Smooth muscle cell (in vitro differentiated cells): ENCODE data around the gene LGALS16. TPM values are rescaled to one million over a fixed set of nuclear protein-coding genes. Genes with fewer than 3 reads are reported as not detected.

Experiments used
- DNase-seq: peaks from one replicate; lab custom pipeline; 2025; ENCODE audit not compliant: unreplicated experiment; lab: John Stamatoyannopoulos, UW
- H2AFZ ChIP-seq: fragments of 200-600 bp; sonication (generic); 2 replicates; pipeline ENCODE4 v1.6.0; 2016; ENCODE audit warnings: antibody characterized with exemption, low read depth, mild to moderate bottlenecking
- H3F3A ChIP-seq: fragments of 200-600 bp; sonication (generic); 2 replicates; pipeline ENCODE4 v1.6.0; 2017; ENCODE audit warnings: antibody characterized with exemption, low read depth
- H3K27ac ChIP-seq: fragments of 200-600 bp; sonication (generic); 2 replicates; pipeline ENCODE4 v1.5.1; 2016; ENCODE audit warnings: low read depth, mild to moderate bottlenecking
- H3K27me3 ChIP-seq: fragments of 200-600 bp; sonication (generic); 2 replicates; pipeline ENCODE4 v1.6.1; 2016; ENCODE audit warnings: low read depth, mild to moderate bottlenecking
- H3K36me3 ChIP-seq: fragments of 200-600 bp; sonication (generic); 2 replicates; pipeline ENCODE4 v1.5.1; 2016; ENCODE audit warnings: low read depth
- H3K4me1 ChIP-seq: fragments of 200-600 bp; sonication (generic); 2 replicates; pipeline ENCODE4 v1.5.1; 2016; ENCODE audit warnings: low read depth
- H3K4me2 ChIP-seq: fragments of 200-600 bp; sonication (generic); 2 replicates; pipeline ENCODE4 v1.6.0; 2016; ENCODE audit warnings: mild to moderate bottlenecking
- H3K4me3 ChIP-seq: fragments of 200-600 bp; sonication (generic); 2 replicates; pipeline ENCODE4 v1.5.1; 2016; ENCODE audit warnings: mild to moderate bottlenecking
- H3K79me2 ChIP-seq: fragments of 200-600 bp; sonication (generic); 2 replicates; pipeline ENCODE4 v1.6.0; 2016; ENCODE audit warnings: low read depth, mild to moderate bottlenecking
- H3K9ac ChIP-seq: fragments of 200-600 bp; sonication (generic); 2 replicates; pipeline ENCODE4 v1.6.0; 2016; ENCODE audit warnings: low read depth
- H3K9me3 ChIP-seq: fragments of 200-600 bp; sonication (generic); replicated peaks from 2 replicates; pipeline ENCODE4 v1.5.1; 2016; ENCODE audit warnings: low read depth
- H4K20me1 ChIP-seq: fragments of 200-600 bp; sonication (generic); 2 replicates; pipeline ENCODE4 v1.6.0; 2016; ENCODE audit warnings: low read depth
- CTCF ChIP-seq: fragments of 200-600 bp; sonication (generic); IDR thresholded peaks from 2 replicates; pipeline ENCODE4 v1.5.1; 2017; ENCODE audit warnings: borderline replicate concordance, mild to moderate bottlenecking, antibody characterized with exemption; ENCODE audit not compliant: insufficient read depth, poor library complexity, severe bottlenecking
- WGBS: methylation state at CpG from one replicate; pipeline ENCODE4 v1.1.7; 2016; ENCODE audit warnings: low lambda C conversion rate; 5-methylcytosine and 5-hydroxymethylcytosine counted together
- polyA plus RNA-seq: library from polyadenylated mRNA; unstranded; fragments of >200 nt; fragmentation: Nextera tagmentation; extraction: Ambion mirVana; gene quantifications from 2 replicates; pipeline ENCODE4 v1.2.1, GENCODE V29; 2016
- total RNA-seq: library from RNA; depleted of rRNA; stranded (reverse); fragments of >200 nt; gene quantifications from 2 replicates; pipeline ENCODE4 v1.2.3, GENCODE V29; 2014

LGALS16 gene
- total and polyA plus RNA-seq, 2 experiments from 2014 or later, result not detected

DNA sequence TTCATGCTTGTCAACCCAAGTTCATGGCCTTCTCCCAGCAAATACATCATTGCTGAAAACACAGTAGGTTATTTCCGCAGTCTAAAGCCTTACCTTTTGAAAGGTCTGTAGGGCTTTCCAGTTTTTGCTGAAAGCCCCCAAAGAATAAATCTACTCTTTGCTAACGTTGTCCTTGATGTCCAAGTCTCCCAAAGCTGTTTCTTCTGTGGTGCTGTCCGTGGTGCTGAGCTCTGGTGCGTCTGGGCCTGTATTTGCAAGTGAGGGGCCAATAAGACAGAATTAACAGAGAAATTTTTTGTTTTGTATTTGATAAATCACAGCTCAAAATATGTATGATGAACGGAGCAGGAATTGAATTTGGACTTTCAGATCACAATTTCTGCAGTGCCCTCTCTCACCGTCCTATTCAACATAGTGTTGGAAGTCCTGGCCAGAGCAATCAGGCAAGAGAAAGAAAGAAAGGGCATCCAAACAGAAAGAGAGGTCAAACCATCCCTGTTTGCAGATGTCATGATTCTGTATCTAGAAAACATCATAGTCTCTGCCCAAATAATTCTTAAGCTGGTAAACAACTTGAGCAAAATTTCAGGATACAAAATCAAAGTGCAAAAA lies 9.8 kb upstream of the LGALS16 start:
- Histone ChIP-seq H3K27ac (no peak overlapping the region), H3K4me1 (no peaks in the 10 kb centered on the region), H3K27me3 (no peaks in the 10 kb centered on the region), H4K20me1 (no peaks in the 10 kb centered on the region), H3K9ac (no peak overlapping the region), H3K4me2 (no peak overlapping the region), H3K36me3 (no peaks in the 10 kb centered on the region), H2AFZ (no peak overlapping the region), H3K9me3 (no peaks in the 10 kb centered on the region), H3K4me3 (no peak overlapping the region), H3K79me2 (no peaks in the 10 kb centered on the region), H3F3A (no peaks in the 10 kb centered on the region)
- 34% methylated on average over 6 of the region's 6 CpGs for WGBS
- no peak for DNase-seq
- TF ChIP-seq CTCF, result no peak

DNA sequence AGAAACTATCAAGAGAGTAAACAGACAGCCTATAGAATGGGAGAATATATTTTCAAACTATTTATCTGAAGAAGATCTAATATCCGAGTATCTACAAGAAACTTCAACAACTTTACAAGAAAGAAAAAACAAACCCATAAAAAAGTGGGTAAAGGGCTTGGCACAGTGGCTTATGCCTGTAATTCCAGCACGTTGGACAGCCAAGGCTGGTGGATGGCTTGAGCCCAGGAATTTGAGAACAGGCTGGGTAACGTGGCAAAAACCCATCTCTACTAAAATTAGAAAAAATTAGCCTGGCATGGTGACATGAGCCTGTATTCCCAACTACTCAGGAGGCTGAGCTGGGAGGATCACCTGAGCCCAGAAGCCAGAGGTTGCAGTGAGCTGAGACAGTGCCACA lies 7.8 kb upstream of the LGALS16 start:
- WGBS, result 61% methylated on average over 3 of the region's 3 CpGs
- H2AFZ ChIP-seq, result no peak overlapping the region
- no peaks in the 10 kb centered on the region for H3F3A ChIP-seq
- H4K20me1 ChIP-seq, result no peaks in the 10 kb centered on the region
- H3K9ac ChIP-seq, result no peak overlapping the region
- H3K79me2 ChIP-seq, result no peaks in the 10 kb centered on the region
- no peak for TF ChIP-seq CTCF
- no peaks in the 10 kb centered on the region for H3K27me3 ChIP-seq
- H3K36me3 ChIP-seq, result no peaks in the 10 kb centered on the region
- H3K9me3 ChIP-seq, result no peaks in the 10 kb centered on the region
- DNase-seq, result no peak
- H3K4me3 ChIP-seq, result no peak overlapping the region
- H3K4me1 ChIP-seq, result no peaks in the 10 kb centered on the region
- H3K4me2 ChIP-seq, result no peak overlapping the region
- H3K27ac ChIP-seq, result no peak overlapping the region

- no peaks in the 10 kb centered on the region for H3K9me3 ChIP-seq
- H3K4me1 ChIP-seq, result no peaks in the 10 kb centered on the region
- no peaks in the 10 kb centered on the region for H3K27me3 ChIP-seq
- H2AFZ ChIP-seq, result no peak overlapping the region
- no peaks in the 10 kb centered on the region for H3K79me2 ChIP-seq
- no peak overlapping the region for H3K9ac ChIP-seq
- H3F3A ChIP-seq, result no peaks in the 10 kb centered on the region
- no peak for DNase-seq
- H3K4me3 ChIP-seq, result no peak overlapping the region
- H3K27ac ChIP-seq, result no peak overlapping the region
- TF ChIP-seq CTCF, result no peak
- 76% methylated on average over 4 of the region's 4 CpGs for WGBS
- no peaks in the 10 kb centered on the region for H3K36me3 ChIP-seq
- no peak overlapping the region for H3K4me2 ChIP-seq
- H4K20me1 ChIP-seq, result no peaks in the 10 kb centered on the region
These were observed 4.1 kb downstream of the LGALS16 start for GRCh38 chr19:39659791-39660190.

DNA sequence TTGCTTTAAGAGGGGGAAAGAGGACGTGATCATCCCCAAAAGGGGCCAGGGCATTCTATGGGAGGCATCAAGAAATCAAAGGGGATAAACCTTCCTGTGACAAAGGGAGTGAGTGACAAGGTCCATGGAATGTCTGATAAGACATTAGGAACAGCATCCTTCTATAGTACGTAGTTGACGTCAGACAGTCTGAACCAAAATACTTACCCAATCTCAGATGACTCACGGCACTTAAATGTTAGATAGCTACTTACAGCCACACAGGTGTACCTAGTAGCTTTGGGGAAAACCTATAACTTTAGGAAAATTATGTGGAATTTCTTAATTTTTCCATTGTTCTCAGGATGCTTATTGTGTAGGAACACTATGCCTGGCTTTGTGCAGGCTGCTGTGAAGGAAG lies 4.9 kb downstream of the LGALS16 start:
- Histone ChIP-seq H4K20me1 (no peaks in the 10 kb centered on the region), H3K27ac (no peak overlapping the region), H3K4me3 (no peak overlapping the region), H3K27me3 (no peaks in the 10 kb centered on the region), H3K79me2 (no peaks in the 10 kb centered on the region), H3K9ac (no peak overlapping the region), H3F3A (no peaks in the 10 kb centered on the region), H3K4me1 (no peaks in the 10 kb centered on the region), H3K4me2 (no peak overlapping the region), H3K36me3 (no peaks in the 10 kb centered on the region), H2AFZ (no peak overlapping the region), H3K9me3 (no peaks in the 10 kb centered on the region)
- WGBS, result 73% methylated on average over 4 of the region's 4 CpGs
- no peak for TF ChIP-seq CTCF
- DNase-seq, result no peak
